GM23248 (cell line): ENCODE results near the gene TBL3. TPM values are rescaled to one million over a fixed set of nuclear protein-coding genes. Genes with fewer than 3 reads are reported as not detected.

Experiments
- DNase-seq: peaks from one replicate; pipeline ENCODE4 v3.0.0-alpha.2; 2015
- H2AFZ ChIP-seq: fragments of 200-600 bp; sonication (generic); 2 replicates; pipeline ENCODE4 v1.6.1; 2016; ENCODE audit warnings: antibody characterized with exemption
- H3F3A ChIP-seq: fragments of 200-600 bp; sonication (generic); 2 replicates; pipeline ENCODE4 v1.6.1; 2016; ENCODE audit warnings: mild to moderate bottlenecking, antibody characterized with exemption, mixed run types; ENCODE audit not compliant: insufficient read depth
- H3K27ac ChIP-seq: fragments of 200-600 bp; sonication (generic); 2 replicates; pipeline ENCODE4 v1.5.1; 2016; ENCODE audit warnings: mild to moderate bottlenecking
- H3K27me3 ChIP-seq: fragments of 200-600 bp; sonication (generic); replicated peaks from 2 replicates; pipeline ENCODE4 v1.6.1; 2016; ENCODE audit warnings: mild to moderate bottlenecking; ENCODE audit not compliant: insufficient read depth
- H3K36me3 ChIP-seq: fragments of 200-600 bp; sonication (generic); 2 replicates; pipeline ENCODE4 v1.6.1; 2016; ENCODE audit warnings: low read depth, mild to moderate bottlenecking
- H3K4me1 ChIP-seq: fragments of 200-600 bp; sonication (generic); 2 replicates; pipeline ENCODE4 v1.6.1; 2016; ENCODE audit warnings: mild to moderate bottlenecking; ENCODE audit not compliant: insufficient read depth
- H3K4me2 ChIP-seq: fragments of 200-600 bp; sonication (generic); one replicate; pipeline ENCODE4 v1.6.1; 2016; ENCODE audit warnings: mild to moderate bottlenecking; ENCODE audit not compliant: unreplicated experiment
- H3K4me3 ChIP-seq: fragments of 200-600 bp; sonication (generic); 2 replicates; pipeline ENCODE4 v1.5.1; 2016; ENCODE audit warnings: mild to moderate bottlenecking
- H3K79me2 ChIP-seq: fragments of 200-600 bp; sonication (generic); 2 replicates; pipeline ENCODE4 v1.6.1; 2016; ENCODE audit warnings: mild to moderate bottlenecking; ENCODE audit not compliant: insufficient read depth
- H3K9ac ChIP-seq: fragments of 200-600 bp; sonication (generic); 2 replicates; pipeline ENCODE4 v1.6.1; 2016; ENCODE audit warnings: mild to moderate bottlenecking
- H3K9me2 ChIP-seq: fragments of 200-600 bp; sonication (generic); 2 replicates; pipeline ENCODE4 v1.6.1; 2016; ENCODE audit warnings: mixed run types, mild to moderate bottlenecking, moderate library complexity; ENCODE audit not compliant: insufficient read depth
- H3K9me3 ChIP-seq: fragments of 200-600 bp; sonication (generic); one replicate; pipeline ENCODE4 v1.6.1; 2017; ENCODE audit warnings: low read depth
- H4K20me1 ChIP-seq: fragments of 200-600 bp; sonication (generic); 2 replicates; pipeline ENCODE4 v1.6.0; 2016; ENCODE audit not compliant: insufficient read depth
- EZH2 ChIP-seq: fragments of 200-600 bp; sonication (generic); IDR thresholded peaks from 2 replicates; pipeline ENCODE4 v1.6.1; 2018; ENCODE audit warnings: antibody characterized with exemption, mild to moderate bottlenecking; ENCODE audit not compliant: insufficient read depth, poor library complexity, severe bottlenecking
- EZH2phosphoT487 ChIP-seq: fragments of 200-600 bp; sonication (generic); IDR thresholded peaks from 2 replicates; pipeline ENCODE4 v1.6.1; 2018; ENCODE audit warnings: antibody characterized with exemption, moderate library complexity, mild to moderate bottlenecking, low read depth; ENCODE audit not compliant: insufficient read depth
- WGBS, 2 experiments: methylation state at CpG; one replicate each; pipeline ENCODE4 v1.1.6; 2015 to 2017; ENCODE audit warnings: low lambda C conversion rate in 2 of 2, low coverage in 1 of 2; ENCODE audit errors: missing lambda C conversion rate in 2 of 2; 5-methylcytosine and 5-hydroxymethylcytosine counted together
- in situ Hi-C: fragments of 300-500 bp; cut with MboI; formaldehyde crosslinking; loops from 2 replicates; pipeline ENCODE4 v1.15.0; 2020
- polyA plus RNA-seq: library from polyadenylated mRNA; unstranded; fragments of >200 nt; fragmentation: Nextera tagmentation; extraction: Ambion mirVana; gene quantifications from 2 replicates; pipeline ENCODE4 v1.2.1, GENCODE V29; 2016
- total RNA-seq: library from RNA; depleted of rRNA; stranded (reverse); fragments of >200 nt; shearing (Covaris generic); gene quantifications from 2 replicates; pipeline ENCODE4 v1.2.3, GENCODE V29; 2014

The TBL3 gene
- total and polyA plus RNA-seq, 2 experiments from 2014 or later: 43.7 to 46.8 TPM

DNA sequence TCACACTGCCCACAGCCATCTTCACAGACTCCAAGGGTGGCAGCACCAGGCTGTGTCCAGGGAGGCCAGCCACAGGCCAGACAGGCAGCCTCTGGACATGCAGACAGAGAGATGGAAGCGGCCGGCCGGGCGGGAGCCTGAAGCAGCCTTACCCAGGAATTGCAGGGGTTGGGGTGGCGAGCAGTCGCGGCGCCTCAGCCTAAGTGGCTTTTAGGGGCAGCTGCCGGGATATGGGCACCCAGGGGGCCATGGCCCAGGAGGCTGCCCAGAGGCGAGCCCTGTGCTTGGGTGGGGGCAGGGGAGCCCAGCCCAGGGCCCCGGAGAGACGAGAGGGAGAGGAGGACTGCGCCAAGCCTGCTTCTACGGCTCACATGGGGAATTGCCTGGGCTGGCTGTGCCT lies 53.4 kb downstream of the TBL3 start:
- Histone ChIP-seq H3K79me2 (no peaks in the 10 kb centered on the region), H3K4me3 (no peak overlapping the region), H3F3A (no peaks in the 10 kb centered on the region), H3K9me3 (no peaks in the 10 kb centered on the region), H3K9ac (no peak overlapping the region), H3K27me3 (no peaks in the 10 kb centered on the region; the same call in 1 of the 2 replicates), H3K27ac (no peak overlapping the region), H4K20me1 (no peaks in the 10 kb centered on the region), H2AFZ (no peak overlapping the region), H3K9me2 (no peaks in the 10 kb centered on the region), H3K4me1 (no peaks in the 10 kb centered on the region), H3K36me3 (no peaks in the 10 kb centered on the region), H3K4me2 (no peak overlapping the region)
- DNase-seq: no peak
- TF ChIP-seq EZH2: no peak
- no peak for TF ChIP-seq EZH2phosphoT487
- 91 to 95% methylated on average over 12 to 14 of the region's 14 CpGs for WGBS, 2 experiments
- in situ Hi-C loops: loop anchor here (10.0 kb wide), 1 partner anchor 120 kb away; the partner anchor contains the start of gene RAB26

DNA sequence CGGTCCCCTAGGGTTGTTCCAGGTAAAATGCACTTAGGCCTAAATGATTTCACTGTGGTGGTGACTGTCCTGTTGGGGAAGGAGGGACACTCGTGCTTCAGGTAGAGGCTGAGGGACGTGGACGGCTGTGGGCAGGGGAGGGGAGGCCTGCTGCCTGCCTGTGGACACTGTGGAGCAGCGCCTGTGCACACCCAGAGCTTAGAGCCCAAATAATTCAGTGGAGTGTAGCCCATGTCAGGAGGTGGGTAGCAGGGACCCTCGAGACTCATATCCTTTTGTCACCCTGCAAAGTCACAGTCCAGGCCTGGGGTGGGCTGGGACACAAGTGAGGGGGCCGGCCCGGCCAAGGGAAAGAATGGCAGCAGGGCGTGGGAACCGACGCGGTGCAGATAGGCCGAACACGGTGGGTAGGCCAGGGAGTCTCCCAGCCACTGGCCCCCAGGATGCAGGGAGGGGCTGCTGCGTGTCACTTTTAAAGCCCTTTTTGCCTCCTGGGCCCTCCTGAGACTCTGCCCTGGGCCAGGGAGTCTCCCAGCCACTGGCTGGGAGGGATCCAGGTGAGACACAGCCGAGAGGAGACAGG lies 54.1 kb downstream of the TBL3 start:
- H3K9me2 ChIP-seq: no peaks in the 10 kb centered on the region
- in situ Hi-C loops: loop anchor here (10.0 kb wide), 1 partner anchor 119 kb away; the partner anchor contains the start of gene RAB26
- H3K36me3 ChIP-seq: no peaks in the 10 kb centered on the region
- H3K4me3 ChIP-seq: no peak overlapping the region
- H3K4me2 ChIP-seq: no peak overlapping the region
- no peak overlapping the region for H3K27ac ChIP-seq
- no peaks in the 10 kb centered on the region for H3K79me2 ChIP-seq
- no peak for DNase-seq
- no peak for TF ChIP-seq EZH2
- no peak for TF ChIP-seq EZH2phosphoT487
- no peak overlapping the region for H3K9ac ChIP-seq
- 92 to 94% methylated on average over 16 of the region's 16 CpGs for WGBS, 2 experiments
- no peaks in the 10 kb centered on the region for H4K20me1 ChIP-seq
- H2AFZ ChIP-seq: no peak overlapping the region
- no peaks in the 10 kb centered on the region for H3K9me3 ChIP-seq
- H3K27me3 ChIP-seq: no peaks in the 10 kb centered on the region; the same call in 1 of the 2 replicates
- H3K4me1 ChIP-seq: no peaks in the 10 kb centered on the region
- H3F3A ChIP-seq: no peaks in the 10 kb centered on the region

- peak; percentile 53 for DNase-seq
- Histone ChIP-seq H3K36me3 (no peaks in the 10 kb centered on the region), H2AFZ (peak within 1 kb of the TSS; percentile 61), H3K79me2 (no peaks in the 10 kb centered on the region), H3K27ac (no peak within 1 kb of the TSS), H3K9me2 (no peaks in the 10 kb centered on the region), H3K9ac (peak within 1 kb of the TSS; percentile 46), H3F3A (no peaks in the 10 kb centered on the region), H3K4me1 (no peaks in the 10 kb centered on the region), H4K20me1 (no peaks in the 10 kb centered on the region), H3K4me2 (peak within 1 kb of the TSS; percentile 77), H3K9me3 (no peaks in the 10 kb centered on the region), H3K4me3 (peak within 1 kb of the TSS; percentile 73), H3K27me3 (no peaks in the 10 kb centered on the region)
- TF ChIP-seq EZH2phosphoT487 (no peak), EZH2 (no peak)
- WGBS, 2 experiments: 9 to 50% methylated on average over 11 to 49 of the region's 59 CpGs
- in situ Hi-C loops: loop anchor here (10.0 kb wide), 1 partner anchor 118 kb away; the partner anchor contains the start of gene RAB26
These were observed 54.7 kb downstream of the TBL3 start, which contains the start of gene NHERF2 for GRCh38 chr16:2026461-2027023. NHERF2 (plus strand) TSS chr16:2026902; CDS start chr16:2027006, 104 bp downstream.

- Histone ChIP-seq H3K4me3 (peak overlapping the region; percentile 73), H3K36me3 (no peaks in the 10 kb centered on the region), H2AFZ (peak overlapping the region; percentile 61), H3F3A (no peaks in the 10 kb centered on the region), H3K4me1 (no peaks in the 10 kb centered on the region), H3K79me2 (no peaks in the 10 kb centered on the region), H3K27ac (no peak overlapping the region), H3K4me2 (peak overlapping the region; percentile 77), H3K9ac (peak overlapping the region; percentile 46), H3K27me3 (no peaks in the 10 kb centered on the region), H3K9me2 (no peaks in the 10 kb centered on the region), H3K9me3 (no peaks in the 10 kb centered on the region), H4K20me1 (no peaks in the 10 kb centered on the region)
- TF ChIP-seq EZH2 (no peak), EZH2phosphoT487 (no peak)
- in situ Hi-C loops: loop anchor here (10.0 kb wide), 1 partner anchor 117 kb away; the partner anchor contains the start of gene RAB26
- DNase-seq: peak; percentile 72
- 8 to 11% methylated on average over 28 to 41 of the region's 76 CpGs for WGBS, 2 experiments
These were observed 55.5 kb downstream of the TBL3 start for GRCh38 chr16:2027024-2028010.
